GM12878 (cell line): ENCODE results near the gene CHL1. TPM values are rescaled to one million over a fixed set of nuclear protein-coding genes. Genes with fewer than 3 reads are reported as not detected.

Experiments
- ATAC-seq: fragments of 200-7000 bp; cut with Tn5 transposase; 3 replicates; pipeline ENCODE4 v1.9.1; 2020; ENCODE audit warnings: mild to moderate bottlenecking, moderate library complexity
- BruUV-seq: library from RNA; stranded (reverse); fragments of 400-500 nt; replicated peaks from 2 replicates; lab custom pipeline; 2021; lab: Mats Ljungman, UMichigan
- CTCF ChIA-PET: fragments of 300-600 bp; sonication (Branson Sonifier 250); formaldehyde crosslinking; extraction: SDS; loops from one replicate; lab custom pipeline; 2021; ENCODE audit warnings: inconsistent platforms; lab: Yijun Ruan, JAX
- POLR2A ChIA-PET: fragments of 350-600 bp; formaldehyde crosslinking; extraction: SDS; loops from one replicate; lab custom pipeline; 2021; ENCODE audit warnings: inconsistent platforms; lab: Charles Lee
- RAD21 ChIA-PET: fragments of 300-600 bp; sonication (Branson Sonifier 250); formaldehyde crosslinking; loops from one replicate; lab custom pipeline; 2023; ENCODE audit warnings: antibody characterized with exemption; ENCODE audit not compliant: unreplicated experiment; lab: Charles Lee
- SMC1A ChIA-PET: fragments of 300-600 bp; sonication (Branson Sonifier 250); formaldehyde crosslinking; loops from one replicate; lab custom pipeline; 2023; ENCODE audit not compliant: unreplicated experiment, uncharacterized antibody; lab: Charles Lee
- DNase-seq: peaks from one replicate; pipeline ENCODE4 v3.0.0-alpha.2; 2011; ENCODE audit warnings: low read depth, low spot score
- FAIRE-seq: peaks from 3 replicates; lab custom pipeline; 2011; peaks lifted over from hg19 to GRCh38; lab: Jason Lieb, UNC
- H2AFZ ChIP-seq: 2 replicates; pipeline ENCODE4 v1.6.0; 2011; ENCODE audit warnings: low read depth, low read length, control low read depth; ENCODE audit not compliant: control insufficient read depth
- H3K27ac ChIP-seq: 2 replicates; pipeline ENCODE4 v1.5.1; 2011; ENCODE audit warnings: control low read depth; ENCODE audit not compliant: control insufficient read depth, insufficient read depth
- H3K27me3 ChIP-seq, 2 experiments: replicated peaks in 1 of 2; 2 replicates each; pipeline versions ENCODE4 v1.6.0 to v1.6.1; 2011; ENCODE audit warnings: low read length in 1 of 2; ENCODE audit not compliant: control insufficient read depth in 2 of 2, insufficient read depth in 2 of 2
- H3K36me3 ChIP-seq, 2 experiments: 2 replicates each; pipeline ENCODE4 v1.5.1; 2011; ENCODE audit warnings: low read length in 1 of 2; ENCODE audit not compliant: control insufficient read depth in 2 of 2, insufficient read depth in 2 of 2
- H3K4me1 ChIP-seq: 2 replicates; pipeline ENCODE4 v1.6.1; 2011; ENCODE audit warnings: mild to moderate bottlenecking, low read length, moderate library complexity, mixed read lengths; ENCODE audit not compliant: control insufficient read depth, insufficient read depth
- H3K4me2 ChIP-seq: 2 replicates; pipeline ENCODE4 v1.6.0; 2011; ENCODE audit warnings: control low read depth; ENCODE audit not compliant: control insufficient read depth, insufficient read depth
- H3K4me3 ChIP-seq: fragments of 200-600 bp; sonication (generic); 2 replicates; pipeline ENCODE4 v1.5.1; 2016
- H3K79me2 ChIP-seq: 2 replicates; pipeline ENCODE4 v1.6.0; 2011; ENCODE audit warnings: low read length; ENCODE audit not compliant: control insufficient read depth, insufficient read depth
- H3K9ac ChIP-seq: 2 replicates; pipeline ENCODE4 v1.8.0; 2011; ENCODE audit warnings: low read length, control low read depth, mixed read lengths; ENCODE audit not compliant: control insufficient read depth, insufficient read depth
- H3K9me3 ChIP-seq: replicated peaks from 3 replicates; pipeline ENCODE4 v1.5.1; 2011; ENCODE audit warnings: mild to moderate bottlenecking, low read length; ENCODE audit not compliant: control insufficient read depth, insufficient read depth
- H4K20me1 ChIP-seq: 2 replicates; pipeline ENCODE4 v1.6.0; 2011; ENCODE audit not compliant: control insufficient read depth, insufficient read depth
- ASH2L ChIP-seq: fragments of 300-600, 200-600 bp; sonication (generic); IDR thresholded peaks from 2 replicates; pipeline ENCODE4 v1.6.1; 2017; ENCODE audit warnings: low read depth, mild to moderate bottlenecking, borderline replicate concordance
- MYC ChIP-seq: IDR thresholded peaks from 2 replicates; pipeline ENCODE4 v1.6.1; 2011; ENCODE audit warnings: mild to moderate bottlenecking, low read length, moderate library complexity, inconsistent platforms; ENCODE audit not compliant: insufficient read depth, insufficient replicate concordance, insufficient read length, severe bottlenecking
- RB1 ChIP-seq: fragments of 450-650 bp; formaldehyde crosslinking; IDR thresholded peaks from 2 replicates; pipeline ENCODE4 v1.6.1; 2017; ENCODE audit warnings: mild to moderate bottlenecking, borderline replicate concordance
- SKIL ChIP-seq: fragments of 450-650 bp; IDR thresholded peaks from 2 replicates; pipeline ENCODE4 v1.6.1; 2017; ENCODE audit warnings: mild to moderate bottlenecking, low read depth, inconsistent platforms; ENCODE audit not compliant: poor library complexity, severe bottlenecking
- SREBF1 ChIP-seq: IDR thresholded peaks from 2 replicates; pipeline ENCODE4 v1.6.1; 2012; ENCODE audit warnings: mild to moderate bottlenecking, low read length
- YBX1 ChIP-seq: fragments of 450-650 bp; IDR thresholded peaks from 2 replicates; pipeline ENCODE4 v1.6.1; 2016; ENCODE audit warnings: antibody characterized with exemption
- ZNF217 ChIP-seq: fragments of 450-650 bp; IDR thresholded peaks from 2 replicates; pipeline ENCODE4 v1.6.1; 2017; ENCODE audit warnings: antibody characterized with exemption, mild to moderate bottlenecking
- WGBS: methylation state at CpG from one replicate; pipeline ENCODE4 v1.1.6; 2016; ENCODE audit warnings: low lambda C conversion rate; ENCODE audit not compliant: insufficient replicate concordance, insufficient coverage; ENCODE audit errors: missing lambda C conversion rate; 5-methylcytosine and 5-hydroxymethylcytosine counted together
- in situ Hi-C: fragments of 300-500 bp; cut with MboI; formaldehyde crosslinking; loops from 9 replicates; pipeline ENCODE4 v1.14.3; 2018; ENCODE audit warnings: mixed read lengths
- intact Hi-C: fragments of 100-400 bp; cut with micrococcal nuclease; formaldehyde crosslinking; loops from one replicate; pipeline ENCODE4 v1.14.2; 2022; ENCODE audit not compliant: unreplicated experiment
- polyA plus RNA-seq, 11 experiments: library from polyadenylated mRNA; depleted of rRNA in 4 of 11; unstranded in 6 of 11; stranded (reverse) in 5 of 11; fragments of >200 nt; fragmentation: Nextera tagmentation in 4 of 11; fragmentation: Illumina TruSeq in 1 of 11; extraction: Ambion mirVana in 4 of 11; extraction: Trizol in 1 of 11; gene quantifications; 1 replicate in 1 of 11; 2 replicates in 10 of 11; pipeline versions ENCODE4 v1.2.1 to v1.2.3, GENCODE V29; 2011 to 2016; ENCODE audit warnings: inconsistent platforms in 2 of 11, missing spikeins in 2 of 11, low read depth in 1 of 11
- total RNA-seq, 4 experiments: library from RNA; depleted of rRNA in 3 of 4; stranded (reverse); fragments of >200 nt in 3 of 4; fragmentation: Illumina TruSeq in 1 of 4; extraction: Trizol in 1 of 4; gene quantifications; 2 replicates each; pipeline versions ENCODE4 v1.2.1 to v1.2.3, GENCODE V29; 2013 to 2021
- TF ChIP-seq, protein P1 (sequence below): fragments of 450-650 bp; IDR thresholded peaks from 2 replicates; pipeline ENCODE4 v1.6.1; 2017; ENCODE audit warnings: mild to moderate bottlenecking, moderate library complexity
- TF ChIP-seq, protein P2 (sequence below): IDR thresholded peaks from 2 replicates; pipeline ENCODE4 v1.6.1; 2012; ENCODE audit warnings: mild to moderate bottlenecking, low read depth, low read length
- TF ChIP-seq, protein P3 (sequence below): fragments of 450-650 bp; IDR thresholded peaks from 2 replicates; pipeline ENCODE4 v1.6.1; 2018; ENCODE audit warnings: mild to moderate bottlenecking, low read depth, moderate library complexity; ENCODE audit not compliant: partially characterized antibody

CHL1 gene
- total and polyA plus RNA-seq, 10 of the 15 experiments (the other 5 are each of a cell fraction or from before 2014, with no cell fraction given), result 0.71 to 30.4 (median 1.8) TPM

GRCh38 chr3:454986-455385 is 258.4 kb downstream of the CHL1 start:
- no peaks in the 10 kb centered on the region for H3K79me2 ChIP-seq
- H3K9ac ChIP-seq, result no peak overlapping the region
- FAIRE-seq (no peak), ATAC-seq (no peak), DNase-seq (no peak)
- H3K4me3 ChIP-seq, result no peak overlapping the region
- no peak overlapping the region for H2AFZ ChIP-seq
- no peaks in the 10 kb centered on the region for H3K4me1 ChIP-seq
- POLR2A ChIA-PET, result no interaction called here
- H3K36me3 ChIP-seq, result no peaks in the 10 kb centered on the region
- SMC1A ChIA-PET, result interaction anchor here (1.0 kb wide), 1 partner anchor 8 kb away, joined by 3 read pairs; no protein-coding TSS in a partner anchor
- no TSS peak for BruUV-seq
- no peaks in the 10 kb centered on the region for H3K27me3 ChIP-seq
- no peak overlapping the region for H3K27ac ChIP-seq
- in situ Hi-C loops (no loop called here), intact Hi-C loops (no loop called here)
- H4K20me1 ChIP-seq, result no peaks in the 10 kb centered on the region
- 2% methylated on average over 2 of the region's 2 CpGs for WGBS
- no peak overlapping the region for H3K4me2 ChIP-seq
- TF ChIP-seq, protein P1, sequence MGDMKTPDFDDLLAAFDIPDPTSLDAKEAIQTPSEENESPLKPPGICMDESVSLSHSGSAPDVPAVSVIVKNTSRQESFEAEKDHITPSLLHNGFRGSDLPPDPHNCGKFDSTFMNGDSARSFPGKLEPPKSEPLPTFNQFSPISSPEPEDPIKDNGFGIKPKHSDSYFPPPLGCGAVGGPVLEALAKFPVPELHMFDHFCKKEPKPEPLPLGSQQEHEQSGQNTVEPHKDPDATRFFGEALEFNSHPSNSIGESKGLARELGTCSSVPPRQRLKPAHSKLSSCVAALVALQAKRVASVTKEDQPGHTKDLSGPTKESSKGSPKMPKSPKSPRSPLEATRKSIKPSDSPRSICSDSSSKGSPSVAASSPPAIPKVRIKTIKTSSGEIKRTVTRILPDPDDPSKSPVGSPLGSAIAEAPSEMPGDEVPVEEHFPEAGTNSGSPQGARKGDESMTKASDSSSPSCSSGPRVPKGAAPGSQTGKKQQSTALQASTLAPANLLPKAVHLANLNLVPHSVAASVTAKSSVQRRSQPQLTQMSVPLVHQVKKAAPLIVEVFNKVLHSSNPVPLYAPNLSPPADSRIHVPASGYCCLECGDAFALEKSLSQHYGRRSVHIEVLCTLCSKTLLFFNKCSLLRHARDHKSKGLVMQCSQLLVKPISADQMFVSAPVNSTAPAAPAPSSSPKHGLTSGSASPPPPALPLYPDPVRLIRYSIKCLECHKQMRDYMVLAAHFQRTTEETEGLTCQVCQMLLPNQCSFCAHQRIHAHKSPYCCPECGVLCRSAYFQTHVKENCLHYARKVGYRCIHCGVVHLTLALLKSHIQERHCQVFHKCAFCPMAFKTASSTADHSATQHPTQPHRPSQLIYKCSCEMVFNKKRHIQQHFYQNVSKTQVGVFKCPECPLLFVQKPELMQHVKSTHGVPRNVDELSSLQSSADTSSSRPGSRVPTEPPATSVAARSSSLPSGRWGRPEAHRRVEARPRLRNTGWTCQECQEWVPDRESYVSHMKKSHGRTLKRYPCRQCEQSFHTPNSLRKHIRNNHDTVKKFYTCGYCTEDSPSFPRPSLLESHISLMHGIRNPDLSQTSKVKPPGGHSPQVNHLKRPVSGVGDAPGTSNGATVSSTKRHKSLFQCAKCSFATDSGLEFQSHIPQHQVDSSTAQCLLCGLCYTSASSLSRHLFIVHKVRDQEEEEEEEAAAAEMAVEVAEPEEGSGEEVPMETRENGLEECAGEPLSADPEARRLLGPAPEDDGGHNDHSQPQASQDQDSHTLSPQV, result no peak
- TF ChIP-seq SKIL, result no peak
- no peak for TF ChIP-seq SREBF1
- no peak for TF ChIP-seq ZNF217
- no peak for TF ChIP-seq MYC
- TF ChIP-seq, protein P2, sequence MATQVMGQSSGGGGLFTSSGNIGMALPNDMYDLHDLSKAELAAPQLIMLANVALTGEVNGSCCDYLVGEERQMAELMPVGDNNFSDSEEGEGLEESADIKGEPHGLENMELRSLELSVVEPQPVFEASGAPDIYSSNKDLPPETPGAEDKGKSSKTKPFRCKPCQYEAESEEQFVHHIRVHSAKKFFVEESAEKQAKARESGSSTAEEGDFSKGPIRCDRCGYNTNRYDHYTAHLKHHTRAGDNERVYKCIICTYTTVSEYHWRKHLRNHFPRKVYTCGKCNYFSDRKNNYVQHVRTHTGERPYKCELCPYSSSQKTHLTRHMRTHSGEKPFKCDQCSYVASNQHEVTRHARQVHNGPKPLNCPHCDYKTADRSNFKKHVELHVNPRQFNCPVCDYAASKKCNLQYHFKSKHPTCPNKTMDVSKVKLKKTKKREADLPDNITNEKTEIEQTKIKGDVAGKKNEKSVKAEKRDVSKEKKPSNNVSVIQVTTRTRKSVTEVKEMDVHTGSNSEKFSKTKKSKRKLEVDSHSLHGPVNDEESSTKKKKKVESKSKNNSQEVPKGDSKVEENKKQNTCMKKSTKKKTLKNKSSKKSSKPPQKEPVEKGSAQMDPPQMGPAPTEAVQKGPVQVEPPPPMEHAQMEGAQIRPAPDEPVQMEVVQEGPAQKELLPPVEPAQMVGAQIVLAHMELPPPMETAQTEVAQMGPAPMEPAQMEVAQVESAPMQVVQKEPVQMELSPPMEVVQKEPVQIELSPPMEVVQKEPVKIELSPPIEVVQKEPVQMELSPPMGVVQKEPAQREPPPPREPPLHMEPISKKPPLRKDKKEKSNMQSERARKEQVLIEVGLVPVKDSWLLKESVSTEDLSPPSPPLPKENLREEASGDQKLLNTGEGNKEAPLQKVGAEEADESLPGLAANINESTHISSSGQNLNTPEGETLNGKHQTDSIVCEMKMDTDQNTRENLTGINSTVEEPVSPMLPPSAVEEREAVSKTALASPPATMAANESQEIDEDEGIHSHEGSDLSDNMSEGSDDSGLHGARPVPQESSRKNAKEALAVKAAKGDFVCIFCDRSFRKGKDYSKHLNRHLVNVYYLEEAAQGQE, result no peak
- TF ChIP-seq YBX1, result no peak
- no peak for TF ChIP-seq RB1
- TF ChIP-seq ASH2L, result no peak
- TF ChIP-seq, protein P3, sequence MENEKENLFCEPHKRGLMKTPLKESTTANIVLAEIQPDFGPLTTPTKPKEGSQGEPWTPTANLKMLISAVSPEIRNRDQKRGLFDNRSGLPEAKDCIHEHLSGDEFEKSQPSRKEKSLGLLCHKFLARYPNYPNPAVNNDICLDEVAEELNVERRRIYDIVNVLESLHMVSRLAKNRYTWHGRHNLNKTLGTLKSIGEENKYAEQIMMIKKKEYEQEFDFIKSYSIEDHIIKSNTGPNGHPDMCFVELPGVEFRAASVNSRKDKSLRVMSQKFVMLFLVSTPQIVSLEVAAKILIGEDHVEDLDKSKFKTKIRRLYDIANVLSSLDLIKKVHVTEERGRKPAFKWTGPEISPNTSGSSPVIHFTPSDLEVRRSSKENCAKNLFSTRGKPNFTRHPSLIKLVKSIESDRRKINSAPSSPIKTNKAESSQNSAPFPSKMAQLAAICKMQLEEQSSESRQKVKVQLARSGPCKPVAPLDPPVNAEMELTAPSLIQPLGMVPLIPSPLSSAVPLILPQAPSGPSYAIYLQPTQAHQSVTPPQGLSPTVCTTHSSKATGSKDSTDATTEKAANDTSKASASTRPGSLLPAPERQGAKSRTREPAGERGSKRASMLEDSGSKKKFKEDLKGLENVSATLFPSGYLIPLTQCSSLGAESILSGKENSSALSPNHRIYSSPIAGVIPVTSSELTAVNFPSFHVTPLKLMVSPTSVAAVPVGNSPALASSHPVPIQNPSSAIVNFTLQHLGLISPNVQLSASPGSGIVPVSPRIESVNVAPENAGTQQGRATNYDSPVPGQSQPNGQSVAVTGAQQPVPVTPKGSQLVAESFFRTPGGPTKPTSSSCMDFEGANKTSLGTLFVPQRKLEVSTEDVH, result no peak
- CTCF ChIA-PET, result interaction anchor here (1.8 to 2.8 kb wide), 2 partner anchors 9 to 13 kb away, joined by 7 to 10 read pairs; no protein-coding TSS in a partner anchor
- no peaks in the 10 kb centered on the region for H3K9me3 ChIP-seq
- RAD21 ChIA-PET, result interaction anchor here (1.1 kb wide), 1 partner anchor 8 kb away, joined by 3 read pairs; no protein-coding TSS in a partner anchor
